Stimulated activated naive CD8-positive, alpha-beta T cell treated with anti-CD3 and anti-CD28 coated beads, Interleukin-15, amount 100 ng/mL, for 72 hours (primary cell): Measurements from ENCODE around the gene ANKRD63.

ENCODE experiments used
- ATAC-seq: fragments of 150-1000 bp; cut with Tn5 transposase; 2 replicates; pipeline ENCODE4 v1.10.0; 2021; ENCODE audit warnings: mild to moderate bottlenecking, moderate library complexity
- DNase-seq, 2 donors: peaks; one replicate each; pipeline ENCODE4 v3.0.0; 2021 to 2022
- H3K27ac Mint-ChIP-seq, 2 donors: one replicate each; pipeline ENCODE4 v1.8.0; 2022; ENCODE audit warnings: mild to moderate bottlenecking in 2 of 2, mixed read lengths in 2 of 2, moderate library complexity in 2 of 2
- H3K27me3 Mint-ChIP-seq: one replicate; pipeline ENCODE4 v1.8.0; 2022; ENCODE audit warnings: mixed read lengths
- H3K4me1 Mint-ChIP-seq: one replicate; pipeline ENCODE4 v1.8.0; 2022; ENCODE audit warnings: mild to moderate bottlenecking, mixed read lengths
- H3K4me3 Mint-ChIP-seq, 2 donors: one replicate each; pipeline ENCODE4 v1.8.0; 2022; ENCODE audit warnings: mild to moderate bottlenecking in 2 of 2, mixed read lengths in 2 of 2, moderate library complexity in 1 of 2
- H3K9me3 Mint-ChIP-seq, 2 donors: one replicate each; pipeline ENCODE4 v1.8.0; 2022; ENCODE audit warnings: mixed read lengths in 2 of 2

ANKRD63 gene

DNA sequence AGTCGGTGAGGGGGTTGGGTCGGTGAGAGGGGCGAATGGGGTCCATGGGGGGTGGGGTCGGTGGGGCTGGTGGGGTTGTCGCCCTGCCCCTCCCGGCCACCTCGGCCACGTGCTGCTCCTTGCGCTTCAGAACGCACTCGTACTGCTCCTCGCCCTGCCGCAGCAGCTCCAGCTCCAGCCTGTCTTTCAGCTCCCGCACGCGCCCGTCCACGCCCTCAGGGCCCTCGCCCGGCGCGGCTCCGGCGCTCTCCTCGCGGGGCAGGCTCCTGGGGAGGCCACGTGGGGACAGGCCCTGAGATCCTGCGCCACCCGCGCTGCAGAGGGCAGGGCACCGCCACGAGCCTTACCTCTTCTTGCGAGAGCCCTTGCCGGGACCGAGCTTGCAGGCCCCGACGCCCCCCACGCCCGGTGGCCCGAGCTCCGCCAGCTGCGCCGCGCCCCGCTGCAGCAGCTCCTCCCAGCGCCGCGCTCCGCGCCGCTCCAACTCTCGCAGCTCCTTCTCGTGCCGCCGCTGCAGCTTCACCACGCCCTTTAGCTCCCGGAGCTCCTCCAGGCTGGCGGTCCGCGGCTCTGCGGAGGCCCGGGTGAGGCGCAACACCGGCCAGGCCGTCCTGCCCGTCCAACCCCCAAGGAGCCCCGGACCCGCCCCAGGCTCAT, 8.2 kb upstream of the ANKRD63 start:
- H3K9me3 Mint-ChIP-seq, result no peaks in the 10 kb centered on the region
- peaks cover under 1% of the 10 kb centered on the region for H3K4me1 Mint-ChIP-seq
- ATAC-seq (peak; percentile 37), DNase-seq (no peak)
- H3K27ac Mint-ChIP-seq, result no peak overlapping the region
- H3K27me3 Mint-ChIP-seq, result no peaks in the 10 kb centered on the region
- H3K4me3 Mint-ChIP-seq, result no peak overlapping the region

DNA sequence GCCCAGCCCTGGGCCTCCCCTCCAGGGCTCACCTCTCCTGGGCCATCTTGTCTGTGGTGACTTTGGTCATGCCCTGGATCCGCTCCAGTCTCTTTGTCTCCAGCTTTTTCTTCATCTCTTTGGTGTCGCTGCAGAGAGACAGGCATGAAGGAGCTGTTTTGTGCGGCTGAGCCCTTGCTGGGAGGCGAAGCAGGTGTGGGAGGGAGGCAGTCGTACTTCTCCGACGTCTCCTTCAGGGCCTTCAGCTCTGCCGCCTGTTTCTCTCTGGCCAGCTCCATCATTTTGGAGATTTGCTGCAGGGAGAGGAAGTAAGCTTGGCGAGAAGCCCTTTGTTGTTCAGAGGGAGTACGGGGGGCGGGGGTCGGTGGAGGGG, 7.7 kb upstream of the ANKRD63 start:
- Mint-ChIP-seq H3K4me1 (peaks cover 5% of the 10 kb centered on the region), H3K4me3 (no peak overlapping the region), H3K9me3 (no peaks in the 10 kb centered on the region), H3K27ac (no peak overlapping the region), H3K27me3 (no peaks in the 10 kb centered on the region)
- DNase-seq, result no peak
- ATAC-seq, result no peak

DNA sequence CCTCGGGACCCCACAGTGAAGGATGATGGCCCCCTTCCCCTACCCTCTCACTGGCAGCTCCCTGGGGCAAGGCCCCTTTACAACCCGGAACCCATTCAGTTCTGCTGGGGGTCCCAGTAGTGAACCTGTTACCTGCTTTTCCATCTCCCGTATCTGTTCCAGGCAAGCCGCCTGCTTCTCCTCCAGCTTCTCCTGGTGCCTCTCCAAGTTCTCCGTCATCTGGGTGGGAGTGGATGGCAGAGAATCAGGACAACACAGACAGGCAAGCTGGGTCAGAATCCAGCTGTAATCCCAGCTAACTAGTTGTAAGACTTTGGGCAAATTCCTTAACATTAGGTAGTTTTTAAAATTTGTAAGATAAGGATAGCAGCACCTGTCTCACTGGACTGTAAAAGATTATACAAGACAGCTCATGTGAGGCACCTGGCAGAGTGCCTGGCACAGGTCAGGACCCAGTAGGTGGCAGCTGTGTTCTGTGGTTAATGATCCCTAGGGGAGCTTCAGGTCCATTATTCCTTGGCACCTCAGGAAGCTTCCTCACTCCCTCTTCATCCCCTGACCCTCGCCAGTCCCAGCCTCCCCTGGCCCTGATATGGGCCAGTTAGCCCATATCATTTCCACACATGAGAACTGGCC, 6.4 kb upstream of the ANKRD63 start:
- DNase-seq (no peak), ATAC-seq (no peak)
- Mint-ChIP-seq H3K4me1 (peaks cover 7% of the 10 kb centered on the region), H3K4me3 (no peak overlapping the region), H3K9me3 (no peaks in the 10 kb centered on the region), H3K27ac (no peak overlapping the region), H3K27me3 (peaks cover under 1% of the 10 kb centered on the region)

GRCh38 chr15:40287968-40288367, 5.1 kb upstream of the ANKRD63 start:
- peaks cover 7% of the 10 kb centered on the region for H3K4me1 Mint-ChIP-seq
- DNase-seq (no peak), ATAC-seq (no peak)
- H3K27me3 Mint-ChIP-seq, result peaks cover 14% of the 10 kb centered on the region
- H3K9me3 Mint-ChIP-seq, result no peaks in the 10 kb centered on the region
- H3K27ac Mint-ChIP-seq, result peak overlapping the region; percentile 21 to 40
- H3K4me3 Mint-ChIP-seq, result no peak overlapping the region

DNA sequence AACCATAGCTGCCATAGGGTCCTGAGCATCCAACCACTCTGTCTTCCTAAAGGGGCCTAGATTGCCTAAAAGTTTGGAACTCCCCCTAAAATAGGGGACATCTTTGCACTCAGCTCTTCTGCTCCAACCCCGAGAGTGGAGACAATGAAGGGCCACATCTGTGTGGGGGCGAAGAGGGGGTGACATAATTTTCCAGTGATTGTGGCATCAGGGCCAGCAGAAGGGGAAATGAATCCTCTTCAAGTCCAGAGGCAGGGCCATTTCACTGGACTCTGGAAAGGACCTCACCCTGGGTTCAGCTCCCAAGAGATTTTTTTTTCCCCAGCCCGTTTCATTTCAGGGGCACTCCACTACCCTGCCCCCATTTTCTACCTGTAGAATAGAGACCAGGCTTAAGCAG, 4.6 kb upstream of the ANKRD63 start:
- no peak for DNase-seq
- no peak for ATAC-seq
- Mint-ChIP-seq H3K27ac (no peak overlapping the region), H3K27me3 (peaks cover 18% of the 10 kb centered on the region), H3K9me3 (no peaks in the 10 kb centered on the region), H3K4me1 (peaks cover 7% of the 10 kb centered on the region), H3K4me3 (no peak overlapping the region)

GRCh38 chr15:40286794-40287193, 3.9 kb upstream of the ANKRD63 start:
- peaks cover 19% of the 10 kb centered on the region for H3K27me3 Mint-ChIP-seq

DNA sequence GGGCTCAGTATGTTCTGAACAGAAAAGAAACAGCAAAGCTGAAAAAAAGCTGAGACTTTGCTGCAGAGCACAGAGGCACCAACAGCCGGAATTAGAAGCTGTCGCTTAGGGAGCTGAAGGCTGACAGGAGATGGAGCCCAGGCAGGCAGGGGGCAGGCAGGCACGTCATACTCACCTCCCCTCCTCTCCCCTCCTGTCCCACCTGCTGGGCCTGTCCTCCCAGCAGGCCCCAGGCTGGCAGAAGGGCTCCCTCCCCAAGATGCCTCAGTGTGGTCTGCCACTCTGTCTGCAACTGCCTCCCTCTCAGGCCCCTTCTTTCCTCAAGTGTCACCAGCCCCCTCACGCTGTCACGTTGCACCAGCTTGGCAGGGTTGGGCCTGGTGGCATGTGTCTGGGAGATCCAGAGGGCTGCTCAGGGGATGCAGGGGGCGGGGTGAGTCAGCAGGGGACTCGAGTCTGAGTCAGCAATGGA, 3.2 kb upstream of the ANKRD63 start:
- H3K9me3 Mint-ChIP-seq, result no peaks in the 10 kb centered on the region
- H3K4me3 Mint-ChIP-seq, result no peak overlapping the region
- DNase-seq (no peak), ATAC-seq (no peak)
- peak overlapping the region in 1 of 2 donors; percentile 16 for H3K27ac Mint-ChIP-seq
- H3K27me3 Mint-ChIP-seq, result peaks cover 23% of the 10 kb centered on the region
- H3K4me1 Mint-ChIP-seq, result peaks cover 10% of the 10 kb centered on the region

More at GRCh38 chr15:40286794-40287193, 3.9 kb upstream of the ANKRD63 start:
- peaks cover 7% of the 10 kb centered on the region for H3K4me1 Mint-ChIP-seq
- H3K27ac Mint-ChIP-seq, result no peak overlapping the region
- ATAC-seq, result no peak
- no peak overlapping the region for H3K4me3 Mint-ChIP-seq
- DNase-seq, result no peak
- H3K9me3 Mint-ChIP-seq, result no peaks in the 10 kb centered on the region

GRCh38 chr15:40285554-40286011, 2.7 kb upstream of the ANKRD63 start:
- Mint-ChIP-seq H3K27ac (no peak overlapping the region), H3K27me3 (peaks cover 29% of the 10 kb centered on the region), H3K4me3 (no peak overlapping the region), H3K4me1 (peaks cover 14% of the 10 kb centered on the region), H3K9me3 (no peaks in the 10 kb centered on the region)
- no peak for ATAC-seq
- no peak for DNase-seq

DNA sequence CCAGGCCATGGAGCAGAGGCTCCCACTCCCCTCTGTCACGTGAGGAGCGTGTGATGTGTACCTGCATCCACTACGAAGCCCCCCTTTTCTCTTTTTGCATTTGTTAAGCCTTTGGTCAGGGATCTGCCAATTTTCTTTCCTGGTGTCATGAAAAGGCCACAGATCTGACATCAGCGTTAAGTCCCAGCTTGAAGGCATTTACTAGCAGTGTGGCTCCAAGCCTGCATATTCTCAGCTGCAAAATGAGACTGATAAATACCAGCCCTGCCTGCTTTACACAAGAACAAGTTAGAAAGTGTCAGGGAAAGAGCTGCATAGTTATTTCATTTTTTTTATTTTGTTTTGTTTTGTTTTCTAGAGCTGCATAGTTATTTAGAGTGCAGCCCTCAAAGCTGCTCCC, 2.3 kb upstream of the ANKRD63 start:
- no peak overlapping the region for H3K27ac Mint-ChIP-seq
- H3K4me1 Mint-ChIP-seq, result peaks cover 14% of the 10 kb centered on the region
- peaks cover 33% of the 10 kb centered on the region for H3K27me3 Mint-ChIP-seq
- H3K4me3 Mint-ChIP-seq, result no peak overlapping the region
- ATAC-seq, result no peak
- DNase-seq, result no peak
- no peaks in the 10 kb centered on the region for H3K9me3 Mint-ChIP-seq

DNA sequence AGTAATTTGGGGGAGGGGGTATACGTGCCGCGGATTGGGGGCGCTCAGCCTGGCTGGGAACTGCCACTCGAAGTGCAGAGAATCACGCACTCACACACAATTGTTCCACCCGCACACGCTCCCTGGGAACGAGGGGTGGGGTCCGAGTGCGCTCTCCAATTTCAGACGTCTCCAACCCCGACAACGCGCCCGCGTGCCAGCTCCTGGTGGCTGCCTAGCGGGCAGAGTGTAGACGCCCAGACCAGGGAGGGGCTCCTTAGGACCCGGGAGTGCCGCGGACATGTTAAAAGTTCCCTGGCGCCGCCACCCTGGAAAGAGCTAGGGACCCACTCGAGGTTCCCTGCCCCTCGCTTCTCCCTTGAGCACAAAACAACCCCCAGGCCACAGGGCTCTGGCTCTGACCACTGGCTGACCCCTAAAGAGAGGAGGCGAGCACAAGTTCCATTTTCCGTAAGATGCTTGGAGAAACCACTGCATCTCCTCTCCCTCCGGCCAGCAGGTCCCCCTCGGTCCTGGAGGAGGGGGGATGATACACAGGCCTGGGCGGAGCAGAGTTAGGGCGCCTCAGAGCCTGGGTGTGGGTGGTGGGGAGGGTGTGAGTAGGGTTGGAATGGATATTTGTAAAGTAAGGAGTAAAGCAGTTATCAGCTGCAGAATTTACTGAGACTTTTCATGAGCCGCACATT, 894 bp upstream of the ANKRD63 start:
- no peak for DNase-seq
- H3K4me1 Mint-ChIP-seq, result peaks cover 14% of the 10 kb centered on the region
- no peak for ATAC-seq
- peak overlapping the region in 1 of 2 donors; percentile 21 for H3K4me3 Mint-ChIP-seq
- no peaks in the 10 kb centered on the region for H3K9me3 Mint-ChIP-seq
- H3K27me3 Mint-ChIP-seq, result peaks cover 46% of the 10 kb centered on the region
- no peak overlapping the region for H3K27ac Mint-ChIP-seq

- Mint-ChIP-seq H3K9me3 (no peaks in the 10 kb centered on the region), H3K4me3 (peak overlapping the region; percentile 80 to 85), H3K27me3 (peaks cover 60% of the 10 kb centered on the region), H3K4me1 (peaks cover 16% of the 10 kb centered on the region), H3K27ac (no peak overlapping the region)
- ATAC-seq (peak; percentile 74), DNase-seq (peak; percentile 56 to 67)
These were observed 556 bp downstream of the ANKRD63 start for GRCh38 chr15:40282147-40282868.

DNA sequence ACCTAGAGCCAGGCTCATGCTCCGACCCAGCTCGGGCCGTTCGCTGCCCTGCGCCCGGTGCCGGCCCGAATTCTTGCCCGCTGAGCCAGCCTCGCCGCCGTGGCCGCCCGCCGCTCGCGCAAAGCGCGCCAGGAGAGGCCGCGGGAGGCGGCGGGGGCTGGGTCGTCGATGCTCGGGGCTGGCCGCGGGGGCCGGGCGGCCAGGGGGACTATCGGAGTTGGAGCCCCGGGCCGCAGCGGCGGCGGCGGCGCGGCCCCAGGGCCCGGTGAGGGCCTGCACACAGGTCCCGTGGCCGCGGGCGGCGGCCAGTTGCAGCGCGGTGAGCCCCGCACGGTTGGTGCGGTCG, 1.1 kb downstream of the ANKRD63 start:
- H3K4me1 Mint-ChIP-seq, result peaks cover 21% of the 10 kb centered on the region
- peaks cover 66% of the 10 kb centered on the region for H3K27me3 Mint-ChIP-seq
- DNase-seq (no peak), ATAC-seq (no peak)
- H3K9me3 Mint-ChIP-seq, result no peaks in the 10 kb centered on the region
- peak overlapping the region in 1 of 2 donors; percentile 39 for H3K4me3 Mint-ChIP-seq
- H3K27ac Mint-ChIP-seq, result no peak overlapping the region

DNA sequence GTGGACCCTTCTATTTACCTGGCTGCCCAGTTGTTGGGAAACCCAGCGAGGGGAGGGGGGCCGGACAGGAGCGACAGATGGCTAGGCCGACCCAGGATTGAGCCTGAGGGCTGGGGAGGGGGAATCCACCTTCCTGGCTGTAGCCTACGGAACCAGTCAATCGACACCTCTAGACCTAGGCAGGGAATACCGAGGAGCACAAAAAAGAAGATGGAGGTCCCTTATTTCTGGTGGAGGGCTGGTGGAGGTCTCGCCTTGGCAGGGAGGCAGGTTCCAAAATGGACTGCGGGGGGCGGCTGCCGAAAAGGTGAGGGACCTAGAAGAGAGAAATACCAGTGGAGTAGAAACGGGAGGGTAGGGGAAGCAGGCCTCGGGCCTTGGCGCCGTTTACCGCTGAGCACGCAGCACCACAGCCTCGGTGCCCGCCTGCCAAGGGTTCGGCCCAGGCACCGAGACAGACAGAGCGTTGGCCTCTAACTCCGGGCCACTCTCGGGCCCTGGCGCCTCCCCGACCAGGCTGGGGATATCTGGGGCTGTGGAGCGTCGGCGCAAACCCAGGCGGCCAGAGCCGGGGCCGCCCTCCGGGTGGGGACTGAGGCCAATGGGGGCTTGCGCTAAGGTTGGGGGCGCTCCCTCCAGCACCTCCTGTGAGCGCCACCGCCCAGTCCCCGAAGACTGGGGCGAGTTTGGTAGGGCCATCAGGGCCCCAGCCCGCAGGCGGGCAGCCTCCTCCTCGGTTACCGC, 1.6 kb downstream of the ANKRD63 start:
- ATAC-seq (peak; percentile 7), DNase-seq (no peak)
- Mint-ChIP-seq H3K4me1 (peaks cover 22% of the 10 kb centered on the region), H3K27ac (no peak overlapping the region), H3K27me3 (peaks cover 71% of the 10 kb centered on the region), H3K9me3 (no peaks in the 10 kb centered on the region), H3K4me3 (peak overlapping the region; percentile 17 to 63)

- Mint-ChIP-seq H3K4me1 (peaks cover 16% of the 10 kb centered on the region), H3K4me3 (peak overlapping the region in 1 of 2 donors; percentile 63), H3K27me3 (peaks cover 77% of the 10 kb centered on the region), H3K9me3 (no peaks in the 10 kb centered on the region), H3K27ac (no peak overlapping the region)
- no peak for DNase-seq
- ATAC-seq, result no peak
These were observed 2.4 kb downstream of the ANKRD63 start for GRCh38 chr15:40280260-40281056.
